ENCODE measurements around the gene EME2.

EME2 gene

DNA sequence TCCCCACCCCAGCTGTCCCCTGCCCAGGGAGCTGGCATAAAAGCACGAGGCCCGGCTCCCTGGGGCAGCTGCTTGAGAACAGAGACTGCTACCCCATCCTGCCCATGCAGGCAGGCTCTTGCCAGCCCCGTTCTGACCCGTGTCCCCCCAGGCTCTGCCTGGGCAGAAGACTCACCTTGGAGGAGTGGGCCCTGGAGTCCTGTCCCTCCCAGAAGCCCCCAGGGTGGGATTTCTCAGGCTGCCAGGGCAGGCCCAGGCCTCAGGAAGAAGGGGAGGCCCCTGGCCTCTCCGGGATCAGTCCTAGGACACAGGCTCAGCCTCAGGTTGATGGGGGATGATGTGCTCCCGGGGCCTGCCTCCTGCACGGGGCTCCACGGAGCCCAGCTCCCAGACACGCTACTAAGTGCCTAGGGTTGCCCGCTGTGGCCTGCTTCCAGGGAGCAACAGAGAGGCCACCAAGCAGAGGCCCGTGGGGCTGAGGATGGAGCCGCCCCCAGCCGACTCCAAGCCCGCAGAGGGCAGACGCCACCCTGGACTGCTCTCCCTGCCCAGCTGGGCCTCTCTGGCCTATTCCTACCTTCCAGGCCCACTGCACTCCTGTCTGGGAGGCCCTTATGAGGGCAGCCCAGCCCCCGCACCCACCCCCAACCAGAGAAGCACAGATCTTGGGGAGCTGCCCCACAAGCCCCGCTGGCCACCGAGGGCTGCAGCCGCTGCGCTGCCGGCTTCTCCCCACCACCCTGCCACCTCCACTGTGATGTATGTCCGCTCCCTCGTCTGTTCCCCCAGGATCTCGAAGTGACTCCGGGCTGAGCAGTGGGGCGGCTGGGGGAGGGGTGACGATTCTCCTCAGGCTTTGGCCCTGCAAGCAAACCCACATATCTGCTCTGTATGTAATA lies 3.0 kb upstream of the EME2 start:
- DNase-seq (ENCODE audit: insufficient read length) (no peak), FAIRE-seq (no peak)
- TF ChIP-seq TAF1 (IDR thresholded peaks at IDR 0.05; ENCODE audit: borderline replicate concordance, low read depth, low read length) (no peak), POLR2AphosphoS5 (IDR thresholded peaks at IDR 0.05; ENCODE audit: low read depth, low read length) (no peak; the same call in 1 of the 2 replicates), POLR2A (IDR thresholded peaks at IDR 0.05; ENCODE audit: low read depth, low read length) (no peak; the same call in 1 of the 2 replicates)

GRCh38 chr16:1770328-1771187 lies 2.1 kb upstream of the EME2 start:
- TF ChIP-seq POLR2AphosphoS5 (IDR thresholded peaks at IDR 0.05; ENCODE audit: low read depth, low read length) (0 out of 2 replicates have a peak, but pooled peaks have one; percentile 49), POLR2A (IDR thresholded peaks at IDR 0.05; ENCODE audit: low read depth, low read length) (peak; percentile 57; the same call in 1 of the 2 replicates), TAF1 (IDR thresholded peaks at IDR 0.05; ENCODE audit: borderline replicate concordance, low read depth, low read length) (no peak)
- peak; percentile 57 for FAIRE-seq
- DNase-seq (ENCODE audit: insufficient read length) = peak; percentile 78

DNA sequence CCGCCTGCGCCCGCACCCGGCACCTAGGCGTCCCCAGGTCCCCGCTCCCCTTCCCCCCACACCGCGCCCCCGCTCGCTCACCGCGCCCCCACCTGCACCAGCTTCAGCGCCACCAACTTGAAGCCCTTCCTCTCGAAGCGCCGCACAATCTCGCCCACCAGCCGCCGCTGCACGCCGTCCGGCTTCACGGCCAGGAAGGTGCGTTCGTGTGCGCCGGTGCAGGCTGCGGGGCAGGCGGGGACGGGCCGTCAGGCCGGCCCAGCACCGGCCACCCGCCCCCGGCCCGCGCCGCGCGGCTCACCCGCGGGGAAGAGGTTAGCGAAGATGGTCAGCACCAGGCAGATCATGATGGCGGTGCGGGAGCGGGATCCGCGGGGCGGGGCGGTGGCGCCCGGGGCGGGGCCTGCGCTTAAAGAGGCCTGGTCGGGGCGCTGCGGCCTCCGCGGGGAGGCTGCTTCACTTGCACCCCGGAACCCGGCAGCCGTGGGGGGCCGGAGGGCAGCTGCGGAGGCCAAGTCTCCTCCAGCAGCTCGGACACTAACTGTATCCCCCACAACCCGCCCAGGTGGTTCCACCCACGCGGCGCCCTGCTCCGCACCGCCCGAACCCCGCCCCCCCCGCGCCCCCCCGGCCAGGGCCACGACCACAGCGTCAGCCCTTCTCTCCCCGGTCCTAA lies 1.3 kb upstream of the EME2 start, which contains the start of gene NME3:
TSS of gene NME3 (minus strand) at position 356 of the 676 bp plus-strand sequence. CDS start at position 347, 9 bp downstream.
- no peak for TF ChIP-seq TAF1 (IDR thresholded peaks at IDR 0.05; ENCODE audit: borderline replicate concordance, low read depth, low read length)
- TF ChIP-seq POLR2AphosphoS5 (IDR thresholded peaks at IDR 0.05; ENCODE audit: low read depth, low read length) = no peak
- TF ChIP-seq POLR2A (IDR thresholded peaks at IDR 0.05; ENCODE audit: low read depth, low read length) = no peak; the same call in 1 of the 2 replicates
- peak; percentile 87 for DNase-seq (ENCODE audit: insufficient read length)
- peak; percentile 94 for FAIRE-seq

GRCh38 chr16:1771864-1772361 lies 697 bp upstream of the EME2 start:
- TF ChIP-seq TAF1 (IDR thresholded peaks at IDR 0.05; ENCODE audit: borderline replicate concordance, low read depth, low read length) (no peak), POLR2AphosphoS5 (IDR thresholded peaks at IDR 0.05; ENCODE audit: low read depth, low read length) (no peak), POLR2A (IDR thresholded peaks at IDR 0.05; ENCODE audit: low read depth, low read length) (no peak)
- FAIRE-seq (peak; percentile 85), DNase-seq (ENCODE audit: insufficient read length) (no peak)

GRCh38 chr16:1772908-1773702 lies 495 bp downstream of the EME2 start, which contains the start of gene MRPS34:
Gene MRPS34 (minus strand): TSS chr16:1773134. CDS start chr16:1773119, 15 bp downstream.
- TF ChIP-seq TAF1 (IDR thresholded peaks at IDR 0.05; ENCODE audit: borderline replicate concordance, low read depth, low read length) (peak; percentile 73), POLR2A (IDR thresholded peaks at IDR 0.05; ENCODE audit: low read depth, low read length) (peak; percentile 86), POLR2AphosphoS5 (IDR thresholded peaks at IDR 0.05; ENCODE audit: low read depth, low read length) (peak; percentile 67; the same call in 1 of the 2 replicates)
- peak; percentile 94 for FAIRE-seq
- peak; percentile 87 for DNase-seq (ENCODE audit: insufficient read length)

- no peak for DNase-seq (ENCODE audit: insufficient read length)
- FAIRE-seq = peak; percentile 30
- TF ChIP-seq POLR2AphosphoS5 (IDR thresholded peaks at IDR 0.05; ENCODE audit: low read depth, low read length) = no peak
- TF ChIP-seq TAF1 (IDR thresholded peaks at IDR 0.05; ENCODE audit: borderline replicate concordance, low read depth, low read length) = no peak
- TF ChIP-seq POLR2A (IDR thresholded peaks at IDR 0.05; ENCODE audit: low read depth, low read length) = no peak
These were observed 1.3 kb downstream of the EME2 start for GRCh38 chr16:1773703-1774447.

DNA sequence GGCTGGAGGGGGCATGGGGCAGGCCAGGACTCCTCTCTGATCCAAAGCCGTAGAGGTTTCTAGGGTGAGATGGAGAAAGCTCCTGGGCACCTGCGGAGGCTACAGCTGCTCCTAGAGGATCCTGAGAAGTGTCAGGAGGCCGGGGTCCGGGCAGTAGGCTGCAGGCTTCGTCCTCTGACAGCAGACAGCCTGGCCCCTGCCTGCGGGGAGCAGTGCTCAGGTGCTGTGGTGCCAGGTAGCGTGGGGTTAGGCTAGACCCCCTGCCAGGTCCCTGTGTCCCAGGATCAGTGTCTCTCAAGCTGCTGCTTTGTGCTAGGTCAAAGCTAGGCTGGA lies 1.8 kb downstream of the EME2 start:
- DNase-seq (ENCODE audit: insufficient read length) = no peak
- no peak for FAIRE-seq
- no peak for TF ChIP-seq TAF1 (IDR thresholded peaks at IDR 0.05; ENCODE audit: borderline replicate concordance, low read depth, low read length)
- no peak for TF ChIP-seq POLR2A (IDR thresholded peaks at IDR 0.05; ENCODE audit: low read depth, low read length)
- no peak for TF ChIP-seq POLR2AphosphoS5 (IDR thresholded peaks at IDR 0.05; ENCODE audit: low read depth, low read length)

GRCh38 chr16:1775006-1775845 lies 2.6 kb downstream of the EME2 start:
- DNase-seq (ENCODE audit: insufficient read length) (no peak), FAIRE-seq (no peak)
- TF ChIP-seq POLR2A (IDR thresholded peaks at IDR 0.05; ENCODE audit: low read depth, low read length) = no peak
- TF ChIP-seq TAF1 (IDR thresholded peaks at IDR 0.05; ENCODE audit: borderline replicate concordance, low read depth, low read length) = no peak
- no peak for TF ChIP-seq POLR2AphosphoS5 (IDR thresholded peaks at IDR 0.05; ENCODE audit: low read depth, low read length)
